NCI-H345 treated with DMSO at 0.1 percent for 48 hours (cell line): ENCODE data around the gene TGIF1.

Experiments used
- DNase-seq: peaks from one replicate; lab custom pipeline; 2025; ENCODE audit not compliant: unreplicated experiment; lab: John Stamatoyannopoulos, UW

TGIF1 gene

GRCh38 chr18:3480827-3481573, 31.0 kb downstream of the TGIF1 start:
- DNase-seq: no peak

GRCh38 chr18:3481696-3482210, 31.8 kb downstream of the TGIF1 start:
- no peak for DNase-seq

- DNase-seq: no peak
Observed at GRCh38 chr18:3482258-3482657, 32.3 kb downstream of the TGIF1 start.

GRCh38 chr18:3485153-3486149, 35.5 kb downstream of the TGIF1 start:
- DNase-seq: no peak

GRCh38 chr18:3486512-3486911, 36.5 kb downstream of the TGIF1 start:
- DNase-seq: no peak

- DNase-seq: no peak
Observed at GRCh38 chr18:3489462-3489861, 39.5 kb downstream of the TGIF1 start.

- DNase-seq: no peak
Observed at GRCh38 chr18:3491981-3492555, 42.1 kb downstream of the TGIF1 start.

GRCh38 chr18:3492721-3493120, 42.7 kb downstream of the TGIF1 start:
- DNase-seq: no peak

GRCh38 chr18:3493501-3494244, 43.7 kb downstream of the TGIF1 start:
- DNase-seq: no peak

GRCh38 chr18:3494245-3494526, 44.2 kb downstream of the TGIF1 start:
- DNase-seq: no peak

GRCh38 chr18:3494569-3494968, 44.6 kb downstream of the TGIF1 start:
- no peak for DNase-seq

GRCh38 chr18:3495691-3496430, 45.9 kb downstream of the TGIF1 start:
- no peak for DNase-seq

GRCh38 chr18:3498698-3499471, 48.9 kb downstream of the TGIF1 start:
- no peak for DNase-seq

GRCh38 chr18:3499501-3499900, 49.5 kb downstream of the TGIF1 start:
- DNase-seq: no peak

GRCh38 chr18:3500016-3500415, 50.0 kb downstream of the TGIF1 start:
- no peak for DNase-seq

- no peak for DNase-seq
Observed at GRCh38 chr18:3502650-3503049, 52.7 kb downstream of the TGIF1 start.

GRCh38 chr18:3504637-3505036, 54.7 kb downstream of the TGIF1 start:
- DNase-seq: no peak

GRCh38 chr18:3508576-3509549, 58.9 kb downstream of the TGIF1 start:
- DNase-seq: peak; percentile 43
